A549 (cell line): ENCODE data around the gene TRIM39. TPM values are rescaled to one million over a fixed set of nuclear protein-coding genes. Genes with fewer than 3 reads are reported as not detected.

ENCODE experiments used
- ATAC-seq, 2 experiments: fragments of 200-7000 bp in 1 of 2; fragments of >200 bp in 1 of 2; cut with Nextera tagmentation in 1 of 2; cut with Tn5 transposase in 1 of 2; 3 replicates each; pipeline versions ENCODE4 v1.8.0 to v1.9.1; 2018 to 2020; ENCODE audit warnings: mild to moderate bottlenecking in 1 of 2, moderate library complexity in 1 of 2
- CTCF ChIA-PET: fragments of 300-600 bp; sonication (Branson Sonifier 250); formaldehyde crosslinking; extraction: SDS; loops from one replicate; lab custom pipeline; 2021; ENCODE audit warnings: antibody characterized with exemption, inconsistent platforms; lab: Yijun Ruan, JAX
- POLR2A ChIA-PET: fragments of 350-600 bp; formaldehyde crosslinking; extraction: SDS; loops from one replicate; lab custom pipeline; 2021; ENCODE audit warnings: antibody characterized with exemption, inconsistent platforms; lab: Yijun Ruan, JAX
- DNase-seq, 2 experiments: peaks; one replicate each; pipeline versions ENCODE4 v3.0.0 to v3.0.0-alpha.2; 2011 to 2016; ENCODE audit warnings: low read depth in 1 of 2, low spot score in 1 of 2
- FAIRE-seq: peaks from 2 replicates; lab custom pipeline; 2011; peaks lifted over from hg19 to GRCh38; lab: Jason Lieb, UNC
- H3K27ac ChIP-seq, 2 experiments: fragments of >200 bp; sonication (Bioruptor Twin); formaldehyde crosslinking; 3 replicates each; pipeline ENCODE4 v1.5.1; 2016 to 2017
- H3K4me1 ChIP-seq: fragments of >200 bp; sonication (Bioruptor Twin); formaldehyde crosslinking; 3 replicates; pipeline ENCODE4 v1.6.1; 2016
- H3K4me2 ChIP-seq: fragments of >200 bp; sonication (Bioruptor Twin); formaldehyde crosslinking; 3 replicates; pipeline ENCODE4 v1.6.1; 2016
- H3K4me3 ChIP-seq: fragments of >200 bp; sonication (Bioruptor Twin); formaldehyde crosslinking; 3 replicates; pipeline ENCODE4 v1.5.1; 2016
- H3K9me3 ChIP-seq: fragments of >200 bp; sonication (Bioruptor Twin); formaldehyde crosslinking; 3 replicates; pipeline ENCODE4 v1.6.1; 2016
- BHLHE40 ChIP-seq: IDR thresholded peaks from 2 replicates; pipeline ENCODE4 v1.6.1; 2012; ENCODE audit warnings: low read depth, low read length, inconsistent platforms
- CEBPB ChIP-seq, 2 experiments: fragments of >200 bp in 1 of 2; sonication (Bioruptor Twin) in 1 of 2; formaldehyde crosslinking in 1 of 2; IDR thresholded peaks; 2 replicates each; pipeline ENCODE4 v1.6.1; 2012 to 2016
- EHMT2 ChIP-seq: fragments of 200-600 bp; sonication (generic); IDR thresholded peaks from 2 replicates; pipeline ENCODE4 v1.6.1; 2016; ENCODE audit warnings: antibody characterized with exemption, low read depth, mild to moderate bottlenecking, moderate library complexity
- FOSB ChIP-seq: fragments of 250-450 bp; sonication (Bioruptor Pico); IDR thresholded peaks from 2 replicates; pipeline ENCODE4 v1.5.0; 2020; ENCODE audit warnings: mild to moderate bottlenecking, moderate library complexity
- HDAC2 ChIP-seq: fragments of 200-600 bp; sonication (generic); IDR thresholded peaks from 2 replicates; pipeline ENCODE4 v1.6.1; 2016
- KDM1A ChIP-seq: fragments of 200-600 bp; sonication (generic); IDR thresholded peaks from 2 replicates; pipeline ENCODE4 v1.6.1; 2016; ENCODE audit warnings: low read depth, mild to moderate bottlenecking
- MAFK ChIP-seq: fragments of 450-650 bp; IDR thresholded peaks from 2 replicates; pipeline ENCODE4 v1.6.1; 2014; ENCODE audit not compliant: partially characterized antibody
- MAZ ChIP-seq: fragments of 150-350 bp; IDR thresholded peaks from 2 replicates; pipeline ENCODE4 v1.6.1; 2014; ENCODE audit warnings: antibody characterized with exemption, low read depth, low read length, borderline replicate concordance
- NPAS2 ChIP-seq: fragments of 250-450 bp; sonication (Bioruptor Pico); IDR thresholded peaks from 2 replicates; pipeline ENCODE4 v1.8.0; 2022; ENCODE audit warnings: mild to moderate bottlenecking, moderate library complexity, borderline replicate concordance
- POLR2A ChIP-seq: IDR thresholded peaks from 2 replicates; pipeline ENCODE4 v1.6.1; 2012; ENCODE audit warnings: mild to moderate bottlenecking, low read length
- RNF2 ChIP-seq: fragments of 200-600 bp; sonication (generic); IDR thresholded peaks from 2 replicates; pipeline ENCODE4 v1.6.1; 2016; ENCODE audit warnings: low read depth, mild to moderate bottlenecking, antibody characterized with exemption, moderate library complexity, borderline replicate concordance
- SMC3 ChIP-seq: fragments of >200 bp; sonication (Bioruptor Twin); formaldehyde crosslinking; IDR thresholded peaks from 3 replicates; pipeline ENCODE4 v1.6.1; 2018; ENCODE audit warnings: inconsistent platforms
- TP53 ChIP-seq: fragments of 250-450 bp; sonication (Bioruptor Pico); IDR thresholded peaks from 2 replicates; pipeline ENCODE4 v1.5.0; 2021; ENCODE audit warnings: mild to moderate bottlenecking, moderate library complexity
- ZFP36 ChIP-seq: fragments of 450-650 bp; IDR thresholded peaks from 2 replicates; pipeline ENCODE4 v1.6.1; 2014; ENCODE audit warnings: borderline replicate concordance; ENCODE audit not compliant: partially characterized antibody
- ZSCAN20 ChIP-seq: fragments of 250-450 bp; sonication (Bioruptor Pico); IDR thresholded peaks from 2 replicates; pipeline ENCODE4 v1.8.0; 2022; ENCODE audit warnings: mild to moderate bottlenecking, moderate library complexity
- WGBS: methylation state at CpG from one replicate; pipeline ENCODE4 v1.1.6; 2017; ENCODE audit errors: missing lambda C conversion rate; 5-methylcytosine and 5-hydroxymethylcytosine counted together
- polyA plus RNA-seq, 4 experiments: library from polyadenylated mRNA; depleted of rRNA in 3 of 4; stranded (reverse); fragments of >200 nt; fragmentation: RNase III in 1 of 4; extraction: RNeasy Plus Mini Kit Qiagen cat#74134 plus additional on column Dnase treatment in 1 of 4; gene quantifications; 2 replicates in 3 of 4; 3 replicates in 1 of 4; pipeline ENCODE4 v1.2.3, GENCODE V29; 2011 to 2017
- TF ChIP-seq, protein P1 (sequence below): fragments of >200 bp; sonication (Bioruptor Twin); formaldehyde crosslinking; IDR thresholded peaks from 2 replicates; pipeline ENCODE4 v1.6.1; 2016
- TF ChIP-seq, protein P2 (sequence below): fragments of >200 bp; sonication (Bioruptor Twin); formaldehyde crosslinking; IDR thresholded peaks from 3 replicates; pipeline ENCODE4 v1.5.1; 2016
- TF ChIP-seq, protein P3 (sequence below): fragments of 200-600 bp; sonication (generic); IDR thresholded peaks from 2 replicates; pipeline ENCODE4 v1.6.1; 2016; ENCODE audit warnings: antibody characterized with exemption, mild to moderate bottlenecking, moderate library complexity
- TF ChIP-seq, protein P4 (sequence below): fragments of 250-450 bp; sonication (Bioruptor Pico); IDR thresholded peaks from 2 replicates; pipeline ENCODE4 v1.5.0; 2021; ENCODE audit warnings: mild to moderate bottlenecking, moderate library complexity, borderline replicate concordance

The TRIM39 gene
- polyA plus RNA-seq, 2 of the 4 experiments (the other 2 are of a cell fraction): 7.1 to 8.1 TPM

DNA sequence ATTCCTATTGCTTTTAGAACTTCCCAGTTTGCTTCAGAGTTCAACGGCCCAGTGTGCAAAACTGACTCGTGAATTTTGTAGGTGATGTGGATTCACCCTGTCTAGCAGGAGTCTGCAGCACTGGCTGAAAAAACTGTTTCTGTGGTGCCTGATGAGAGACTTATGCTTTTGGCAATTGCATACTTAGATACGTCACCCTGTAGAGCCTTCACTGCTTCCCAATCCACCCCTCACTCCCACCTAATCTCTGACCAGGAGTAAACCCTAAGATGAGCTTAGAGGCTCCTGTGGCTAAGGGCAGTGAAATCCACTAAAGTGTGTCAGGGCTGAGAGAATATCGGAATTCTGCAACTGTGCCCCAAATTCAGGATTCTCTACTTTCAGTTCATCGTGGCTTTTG, 32.5 kb downstream of the TRIM39 start:
- WGBS: 35% methylated on average over 5 of the region's 5 CpGs
- no peak for FAIRE-seq
- CTCF ChIA-PET: interaction anchor here (0.9 to 2.1 kb wide), 5 partner anchors 10 to 120 kb away, joined by 4 to 9 read pairs (median 5); no protein-coding TSS in a partner anchor

DNA sequence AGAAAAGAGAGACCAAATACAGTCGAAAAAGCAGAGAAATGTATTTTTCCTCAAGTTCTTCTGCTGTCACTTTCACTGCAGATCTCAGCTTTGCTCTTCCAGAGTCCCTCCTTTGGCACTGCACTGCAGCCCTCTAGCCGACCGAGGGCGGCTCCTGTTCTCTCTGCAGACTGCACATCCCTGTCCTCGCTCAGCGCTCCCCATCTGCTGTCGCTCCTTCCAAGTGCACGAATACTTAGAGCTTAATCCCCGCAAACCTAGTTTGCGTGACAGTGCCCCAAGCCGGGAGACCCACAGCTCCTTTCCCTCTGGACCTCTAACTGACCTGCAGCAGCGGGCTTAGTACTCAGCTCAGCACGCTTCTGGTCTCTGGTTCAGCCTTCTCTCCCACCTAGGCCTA, 33.4 kb downstream of the TRIM39 start:
- Histone ChIP-seq H3K4me1 (no peaks in the 10 kb centered on the region), H3K27ac (no peak overlapping the region), H3K9me3 (peaks cover 4% of the 10 kb centered on the region; the same call in 1 of the 3 replicates), H3K4me2 (no peak overlapping the region), H3K4me3 (no peak overlapping the region)
- FAIRE-seq (no peak), DNase-seq (no peak), ATAC-seq (no peak)
- TF ChIP-seq NPAS2 (CRISPR knock-in tag) (no peak), EHMT2 (no peak), MAZ (no peak), SMC3 (no peak), POLR2A (no peak), RNF2 (no peak)
- TF ChIP-seq, protein P1, sequence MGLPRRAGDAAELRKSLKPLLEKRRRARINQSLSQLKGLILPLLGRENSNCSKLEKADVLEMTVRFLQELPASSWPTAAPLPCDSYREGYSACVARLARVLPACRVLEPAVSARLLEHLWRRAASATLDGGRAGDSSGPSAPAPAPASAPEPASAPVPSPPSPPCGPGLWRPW: no peak
- TF ChIP-seq, protein P2, sequence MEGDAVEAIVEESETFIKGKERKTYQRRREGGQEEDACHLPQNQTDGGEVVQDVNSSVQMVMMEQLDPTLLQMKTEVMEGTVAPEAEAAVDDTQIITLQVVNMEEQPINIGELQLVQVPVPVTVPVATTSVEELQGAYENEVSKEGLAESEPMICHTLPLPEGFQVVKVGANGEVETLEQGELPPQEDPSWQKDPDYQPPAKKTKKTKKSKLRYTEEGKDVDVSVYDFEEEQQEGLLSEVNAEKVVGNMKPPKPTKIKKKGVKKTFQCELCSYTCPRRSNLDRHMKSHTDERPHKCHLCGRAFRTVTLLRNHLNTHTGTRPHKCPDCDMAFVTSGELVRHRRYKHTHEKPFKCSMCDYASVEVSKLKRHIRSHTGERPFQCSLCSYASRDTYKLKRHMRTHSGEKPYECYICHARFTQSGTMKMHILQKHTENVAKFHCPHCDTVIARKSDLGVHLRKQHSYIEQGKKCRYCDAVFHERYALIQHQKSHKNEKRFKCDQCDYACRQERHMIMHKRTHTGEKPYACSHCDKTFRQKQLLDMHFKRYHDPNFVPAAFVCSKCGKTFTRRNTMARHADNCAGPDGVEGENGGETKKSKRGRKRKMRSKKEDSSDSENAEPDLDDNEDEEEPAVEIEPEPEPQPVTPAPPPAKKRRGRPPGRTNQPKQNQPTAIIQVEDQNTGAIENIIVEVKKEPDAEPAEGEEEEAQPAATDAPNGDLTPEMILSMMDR: no peak
- TF ChIP-seq, protein P3, sequence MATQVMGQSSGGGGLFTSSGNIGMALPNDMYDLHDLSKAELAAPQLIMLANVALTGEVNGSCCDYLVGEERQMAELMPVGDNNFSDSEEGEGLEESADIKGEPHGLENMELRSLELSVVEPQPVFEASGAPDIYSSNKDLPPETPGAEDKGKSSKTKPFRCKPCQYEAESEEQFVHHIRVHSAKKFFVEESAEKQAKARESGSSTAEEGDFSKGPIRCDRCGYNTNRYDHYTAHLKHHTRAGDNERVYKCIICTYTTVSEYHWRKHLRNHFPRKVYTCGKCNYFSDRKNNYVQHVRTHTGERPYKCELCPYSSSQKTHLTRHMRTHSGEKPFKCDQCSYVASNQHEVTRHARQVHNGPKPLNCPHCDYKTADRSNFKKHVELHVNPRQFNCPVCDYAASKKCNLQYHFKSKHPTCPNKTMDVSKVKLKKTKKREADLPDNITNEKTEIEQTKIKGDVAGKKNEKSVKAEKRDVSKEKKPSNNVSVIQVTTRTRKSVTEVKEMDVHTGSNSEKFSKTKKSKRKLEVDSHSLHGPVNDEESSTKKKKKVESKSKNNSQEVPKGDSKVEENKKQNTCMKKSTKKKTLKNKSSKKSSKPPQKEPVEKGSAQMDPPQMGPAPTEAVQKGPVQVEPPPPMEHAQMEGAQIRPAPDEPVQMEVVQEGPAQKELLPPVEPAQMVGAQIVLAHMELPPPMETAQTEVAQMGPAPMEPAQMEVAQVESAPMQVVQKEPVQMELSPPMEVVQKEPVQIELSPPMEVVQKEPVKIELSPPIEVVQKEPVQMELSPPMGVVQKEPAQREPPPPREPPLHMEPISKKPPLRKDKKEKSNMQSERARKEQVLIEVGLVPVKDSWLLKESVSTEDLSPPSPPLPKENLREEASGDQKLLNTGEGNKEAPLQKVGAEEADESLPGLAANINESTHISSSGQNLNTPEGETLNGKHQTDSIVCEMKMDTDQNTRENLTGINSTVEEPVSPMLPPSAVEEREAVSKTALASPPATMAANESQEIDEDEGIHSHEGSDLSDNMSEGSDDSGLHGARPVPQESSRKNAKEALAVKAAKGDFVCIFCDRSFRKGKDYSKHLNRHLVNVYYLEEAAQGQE: no peak
- ChIA-PET POLR2A (no interaction called here), CTCF (interaction anchor here (0.9 to 1.7 kb wide), 3 partner anchors 9 to 93 kb away, joined by 3 to 5 read pairs (median 4); no protein-coding TSS in a partner anchor)
- WGBS: 70% methylated on average over 11 of the region's 13 CpGs

More for the DNA sequence above, 32.5 kb downstream of the TRIM39 start:
- H3K4me1 ChIP-seq: no peaks in the 10 kb centered on the region
- TF ChIP-seq, protein P4, sequence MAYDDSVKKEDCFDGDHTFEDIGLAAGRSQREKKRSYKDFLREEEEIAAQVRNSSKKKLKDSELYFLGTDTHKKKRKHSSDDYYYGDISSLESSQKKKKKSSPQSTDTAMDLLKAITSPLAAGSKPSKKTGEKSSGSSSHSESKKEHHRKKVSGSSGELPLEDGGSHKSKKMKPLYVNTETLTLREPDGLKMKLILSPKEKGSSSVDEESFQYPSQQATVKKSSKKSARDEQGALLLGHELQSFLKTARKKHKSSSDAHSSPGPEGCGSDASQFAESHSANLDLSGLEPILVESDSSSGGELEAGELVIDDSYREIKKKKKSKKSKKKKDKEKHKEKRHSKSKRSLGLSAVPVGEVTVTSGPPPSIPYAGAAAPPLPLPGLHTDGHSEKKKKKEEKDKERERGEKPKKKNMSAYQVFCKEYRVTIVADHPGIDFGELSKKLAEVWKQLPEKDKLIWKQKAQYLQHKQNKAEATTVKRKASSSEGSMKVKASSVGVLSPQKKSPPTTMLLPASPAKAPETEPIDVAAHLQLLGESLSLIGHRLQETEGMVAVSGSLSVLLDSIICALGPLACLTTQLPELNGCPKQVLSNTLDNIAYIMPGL: no peak
- POLR2A ChIA-PET: no interaction called here
- no peak overlapping the region for H3K4me2 ChIP-seq
- H3K9me3 ChIP-seq: peaks cover 4% of the 10 kb centered on the region; the same call in 1 of the 3 replicates
- no peak overlapping the region for H3K27ac ChIP-seq
- no peak overlapping the region for H3K4me3 ChIP-seq
- ATAC-seq (no peak), DNase-seq (no peak)

DNA sequence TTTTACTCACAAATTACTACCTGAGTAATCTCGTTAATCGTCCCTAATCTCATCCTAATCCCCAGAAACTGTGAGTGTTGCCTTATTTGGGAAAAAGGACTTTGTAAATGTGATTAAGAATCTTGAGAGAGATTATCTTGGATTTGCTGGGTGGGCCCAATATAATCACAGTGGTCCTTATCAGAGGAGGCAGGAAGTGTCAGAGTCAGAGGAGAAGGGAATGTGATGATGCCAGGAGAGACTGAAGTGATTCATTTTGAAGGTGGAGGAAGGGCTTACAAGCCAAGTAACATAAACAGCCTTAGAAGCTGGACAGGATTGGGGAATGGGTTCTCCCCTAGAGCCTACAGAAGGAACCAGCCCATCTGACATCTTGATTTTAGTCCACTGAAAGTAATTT, 34.9 kb downstream of the TRIM39 start:
- no peak for DNase-seq
- no peak for FAIRE-seq
- Histone ChIP-seq H3K4me3 (no peak overlapping the region), H3K9me3 (peaks cover 4% of the 10 kb centered on the region; the same call in 1 of the 3 replicates), H3K4me2 (no peak overlapping the region), H3K27ac (no peak overlapping the region), H3K4me1 (no peaks in the 10 kb centered on the region)
- no peak for ATAC-seq
- 0% methylated on average over 2 of the region's 2 CpGs for WGBS
- POLR2A ChIA-PET: no interaction called here
- CTCF ChIA-PET: no interaction called here
- TF ChIP-seq, protein P4: no peak
- TF ChIP-seq CEBPB (IDR thresholded peaks at IDR 0.05) (no peak), HDAC2 (no peak), FOSB (no peak), BHLHE40 (no peak), ZSCAN20 (no peak), KDM1A (no peak), NPAS2 (CRISPR knock-in tag) (no peak), TP53 (CRISPR knock-in tag) (no peak), MAFK (no peak), ZFP36 (no peak)
- TF ChIP-seq, protein P3: no peak
